ENCODE measurements around the gene BEX4. TPM values are rescaled to one million over a fixed set of nuclear protein-coding genes. Genes with fewer than 3 reads are reported as not detected.

BEX4 gene
- total and polyA plus RNA-seq, 2 of the 8 experiments (the other 6 are each of a cell fraction or from before 2014, with no cell fraction given), result 27.2 to 45.1 TPM

- H3K36me3 ChIP-seq (ENCODE audit: control insufficient read depth in 2 of 4, insufficient read depth in 4 of 4, low read length in 3 of 4), result no peaks in the 10 kb centered on the region
- H4K8ac ChIP-seq (ENCODE audit: extremely low read depth, insufficient read depth, low read length), result no peak overlapping the region
- H2AK5ac ChIP-seq (ENCODE audit: low read depth, low read length), result no peak overlapping the region
- H3K18ac ChIP-seq (ENCODE audit: extremely low read depth, low read length), result no peak overlapping the region
- no peaks in the 10 kb centered on the region for H4K20me1 ChIP-seq (replicated peaks in 1 of 2; ENCODE audit: control insufficient read depth in 1 of 2, insufficient read depth in 2 of 2, low read length in 2 of 2)
- ChIA-PET CTCF (ENCODE audit: partially characterized antibody) (no interaction called here), POLR2A (ENCODE audit: partially characterized antibody) (no interaction called here)
- H3K27me3 ChIP-seq (replicated peaks in 1 of 4; ENCODE audit: control insufficient read depth in 3 of 4, extremely low read depth in 1 of 4, insufficient read depth in 3 of 4, low read length in 3 of 4), result no peaks in the 10 kb centered on the region
- no peak overlapping the region for H2BK5ac ChIP-seq (ENCODE audit: low read depth, low read length)
- no peak overlapping the region for H3K4ac ChIP-seq (replicated peaks; ENCODE audit: insufficient read length, low read depth, low read length)
- H2AFZ ChIP-seq (ENCODE audit: low read length), result no peak overlapping the region
- H4K5ac ChIP-seq (ENCODE audit: insufficient read length, low read depth, low read length), result no peak overlapping the region
- no peak overlapping the region for H2BK15ac ChIP-seq (ENCODE audit: low read length)
- WGBS, 2 experiments (ENCODE audit: extremely low coverage in 1 of 2, insufficient coverage in 1 of 2, insufficient read length in 1 of 2, insufficient replicate concordance in 2 of 2, low coverage in 1 of 2, low lambda C conversion rate in 2 of 2, missing lambda C conversion rate in 1 of 2), result 66% methylated on average over 2 of the region's 3 CpGs; no CpG with 5 or more reads in 1 of the 2 experiments
- H3K79me1 ChIP-seq (ENCODE audit: low read depth, low read length), result no peaks in the 10 kb centered on the region
- no peak overlapping the region for H3K14ac ChIP-seq (ENCODE audit: insufficient read length)
- H2BK20ac ChIP-seq (ENCODE audit: low read length), result no peak overlapping the region
- no peaks in the 10 kb centered on the region for H3K23me2 ChIP-seq (ENCODE audit: low read depth, low read length)
- H3K4me3 ChIP-seq (ENCODE audit: extremely low read depth in 1 of 4, insufficient read depth in 2 of 4, low read depth in 3 of 4, low read length in 4 of 4), result no peak overlapping the region
- no peaks in the 10 kb centered on the region for H3K4me1 ChIP-seq (replicated peaks in 1 of 4; ENCODE audit: control insufficient read depth in 3 of 4, insufficient read depth in 4 of 4, low read length in 3 of 4)
- H3K9ac ChIP-seq (replicated peaks in 1 of 4; ENCODE audit: extremely low read depth in 1 of 4, low read depth in 3 of 4, low read length in 3 of 4), result no peak overlapping the region
- no peak for DNase-seq (ENCODE audit: low read depth in 1 of 2, low spot score in 2 of 2)
- H4K91ac ChIP-seq (replicated peaks; ENCODE audit: insufficient read length, low read length), result no peak overlapping the region
- H3K27ac ChIP-seq (ENCODE audit: low read depth, low read length), result no peak overlapping the region
- H2BK12ac ChIP-seq (ENCODE audit: low read depth, low read length), result no peak overlapping the region
- no peaks in the 10 kb centered on the region for H3K79me2 ChIP-seq (ENCODE audit: control insufficient read depth in 1 of 2, insufficient read depth in 2 of 2, low read length in 2 of 2)
- no peak overlapping the region for H2BK120ac ChIP-seq (replicated peaks; ENCODE audit: low read depth, low read length)
- no peak overlapping the region for H3K23ac ChIP-seq (ENCODE audit: insufficient read length)
- no peak overlapping the region for H3K4me2 ChIP-seq (ENCODE audit: insufficient read depth in 1 of 2, low read depth in 2 of 2, low read length in 2 of 2)
- H3K56ac ChIP-seq (replicated peaks; ENCODE audit: insufficient read length, low read depth, low read length), result no peak overlapping the region
- no peaks in the 10 kb centered on the region for H3K9me3 ChIP-seq (ENCODE audit: insufficient read depth in 2 of 2, low read depth in 1 of 2, low read length in 1 of 2)
- FAIRE-seq, result no peak
- TF ChIP-seq CHD2 (IDR thresholded peaks at IDR 0.05; ENCODE audit: low read length) (no peak), CBX5 (IDR thresholded peaks at IDR 0.05; ENCODE audit: low read depth, low read length) (no peak), CTCF (IDR thresholded peaks at IDR 0.05; ENCODE audit: control extremely low read depth in 1 of 3, insufficient read depth in 1 of 3, low read depth in 1 of 3, low read length in 3 of 3) (no peak), TEAD4 (IDR thresholded peaks at IDR 0.05; ENCODE audit: low read depth, low read length) (no peak), BCL11A (IDR thresholded peaks at IDR 0.05; ENCODE audit: low read depth in 2 of 2, low read length in 2 of 2) (no peak), MAFK (IDR thresholded peaks at IDR 0.05; ENCODE audit: low read depth, low read length) (no peak), E2F6 (IDR thresholded peaks at IDR 0.05) (no peak), EZH2 (IDR thresholded peaks at IDR 0.05; ENCODE audit: low read depth, low read length, severe bottlenecking) (no peak), NANOG (IDR thresholded peaks at IDR 0.05; ENCODE audit: insufficient read depth, low read depth, low read length, poor library complexity, severe bottlenecking) (no peak), SIRT6 (IDR thresholded peaks at IDR 0.05; ENCODE audit: low read length) (no peak), ASH2L (IDR thresholded peaks at IDR 0.05; ENCODE audit: low read length) (no peak), SRF (IDR thresholded peaks at IDR 0.05; ENCODE audit: low read depth, low read length) (no peak)
These were observed 13.9 kb upstream of the BEX4 start for GRCh38 chrX:103201041-103201440.

Data from H1 (cell line).